ENCODE data around the gene MEX3A.
"Not testable (repeated sequence)": the region's sequence is repeated elsewhere in the genome, so short reads cannot be mapped to it uniquely, and the experiment has no call there.

Gene MEX3A, protein sequence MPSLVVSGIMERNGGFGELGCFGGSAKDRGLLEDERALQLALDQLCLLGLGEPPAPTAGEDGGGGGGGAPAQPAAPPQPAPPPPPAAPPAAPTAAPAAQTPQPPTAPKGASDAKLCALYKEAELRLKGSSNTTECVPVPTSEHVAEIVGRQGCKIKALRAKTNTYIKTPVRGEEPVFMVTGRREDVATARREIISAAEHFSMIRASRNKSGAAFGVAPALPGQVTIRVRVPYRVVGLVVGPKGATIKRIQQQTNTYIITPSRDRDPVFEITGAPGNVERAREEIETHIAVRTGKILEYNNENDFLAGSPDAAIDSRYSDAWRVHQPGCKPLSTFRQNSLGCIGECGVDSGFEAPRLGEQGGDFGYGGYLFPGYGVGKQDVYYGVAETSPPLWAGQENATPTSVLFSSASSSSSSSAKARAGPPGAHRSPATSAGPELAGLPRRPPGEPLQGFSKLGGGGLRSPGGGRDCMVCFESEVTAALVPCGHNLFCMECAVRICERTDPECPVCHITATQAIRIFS

GRCh38 chr1:156082309-156083091 is at the start of gene MEX3A:
Gene MEX3A, minus strand, starts transcription at chr1:156082465. Its CDS starts 467 bp downstream, at chr1:156081998.
- peak; percentile 51 for DNase-seq (ENCODE audit: low spot score)

GRCh38 chr1:156130578-156130942 is 48.3 kb upstream of the MEX3A start:
- DNase-seq (ENCODE audit: low spot score), result no peak

GRCh38 chr1:156129687-156130577 is 47.7 kb upstream of the MEX3A start:
- DNase-seq (ENCODE audit: low spot score), result peak; percentile 75

GRCh38 chr1:156128654-156129597 is 46.7 kb upstream of the MEX3A start:
- no peak for DNase-seq (ENCODE audit: low spot score)

GRCh38 chr1:156128308-156128653 is 46.0 kb upstream of the MEX3A start:
- DNase-seq (ENCODE audit: low spot score), result no peak

GRCh38 chr1:156126630-156127534 is 44.6 kb upstream of the MEX3A start:
- peak; percentile 95 for DNase-seq (ENCODE audit: low spot score)

- peak; percentile 86 for DNase-seq (ENCODE audit: low spot score)
Observed at GRCh38 chr1:156126043-156126629, 43.9 kb upstream of the MEX3A start.

- DNase-seq (ENCODE audit: low spot score), result not testable (repeated sequence)
Observed at GRCh38 chr1:156125544-156125943, 43.3 kb upstream of the MEX3A start.

GRCh38 chr1:156124557-156125483 is 42.6 kb upstream of the MEX3A start:
- peak; percentile 37 for DNase-seq (ENCODE audit: low spot score)

GRCh38 chr1:156123356-156124196 is 41.3 kb upstream of the MEX3A start:
- peak; percentile 68 for DNase-seq (ENCODE audit: low spot score)

DNA sequence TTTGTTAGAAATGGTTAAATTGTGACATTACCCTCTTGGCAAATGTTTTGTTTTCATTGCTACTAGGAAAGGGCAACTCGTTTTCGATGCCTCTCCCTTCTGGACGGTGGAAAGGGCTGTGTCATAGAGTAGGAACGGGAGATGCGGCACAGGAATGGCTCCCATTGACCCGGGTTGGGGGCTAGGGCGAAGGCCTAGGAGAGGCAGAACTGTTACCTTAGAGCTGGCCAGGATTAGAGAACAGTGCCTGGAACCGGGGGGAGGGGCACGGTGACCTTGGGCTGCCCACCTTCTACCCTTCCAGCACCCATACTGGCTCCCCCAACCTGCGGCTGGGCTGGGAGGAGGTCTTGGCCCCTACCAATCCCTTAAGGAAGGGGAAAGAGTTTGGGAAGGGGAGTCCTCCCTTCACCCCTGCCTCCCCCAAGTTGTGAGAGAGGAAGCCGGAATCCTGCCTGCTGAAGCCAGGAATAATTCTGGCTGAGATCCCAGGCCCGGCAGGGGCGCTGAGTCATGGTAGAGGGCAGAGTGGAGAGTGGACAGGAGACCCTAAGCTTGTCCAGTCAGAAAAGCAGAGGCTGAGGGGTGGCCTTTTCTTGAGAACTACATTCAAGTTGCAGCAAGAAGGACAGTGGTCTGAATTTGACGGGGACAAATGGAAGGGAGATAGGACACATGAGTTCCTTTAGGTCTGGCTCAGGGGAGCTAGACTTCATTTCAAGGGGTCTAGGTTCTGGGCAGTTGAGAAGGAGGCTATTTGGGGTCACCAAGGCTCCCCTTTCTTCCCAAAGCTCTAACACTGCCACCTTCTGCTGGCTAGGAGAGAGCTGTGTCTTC is 40.5 kb upstream of the MEX3A start:
- no peak for DNase-seq (ENCODE audit: low spot score)

DNA sequence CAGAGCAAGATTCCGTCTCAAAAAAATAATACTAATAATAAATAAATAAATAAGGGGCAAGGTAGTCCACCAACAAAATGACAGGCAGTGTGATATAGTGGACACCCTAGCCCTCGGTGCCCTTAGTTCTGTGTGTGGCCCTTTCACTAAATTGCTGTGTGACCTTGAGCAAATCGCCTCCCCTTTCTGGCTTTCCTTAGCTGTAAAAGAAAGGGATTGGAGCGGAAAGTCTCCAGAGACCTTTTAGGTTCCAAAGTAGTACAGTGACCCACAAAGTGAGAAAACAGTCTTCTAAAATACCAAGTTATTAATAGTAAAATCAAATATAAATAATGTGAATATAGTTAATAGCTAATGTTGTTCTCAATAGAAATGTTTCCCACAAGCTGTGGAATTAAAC is 39.8 kb upstream of the MEX3A start:
- no peak for DNase-seq (ENCODE audit: low spot score)

- DNase-seq (ENCODE audit: low spot score), result no peak
Observed at GRCh38 chr1:156121457-156121856, 39.2 kb upstream of the MEX3A start.

- DNase-seq (ENCODE audit: low spot score), result not testable (repeated sequence)
Observed at GRCh38 chr1:156121005-156121404, 38.7 kb upstream of the MEX3A start.

- DNase-seq (ENCODE audit: low spot score), result no peak
Observed at GRCh38 chr1:156120318-156120717, 38.1 kb upstream of the MEX3A start.

GRCh38 chr1:156119503-156120209 is 37.4 kb upstream of the MEX3A start:
- DNase-seq (ENCODE audit: low spot score), result peak; percentile 57
